ENCODE measurements around the gene PADI4.

DNA sequence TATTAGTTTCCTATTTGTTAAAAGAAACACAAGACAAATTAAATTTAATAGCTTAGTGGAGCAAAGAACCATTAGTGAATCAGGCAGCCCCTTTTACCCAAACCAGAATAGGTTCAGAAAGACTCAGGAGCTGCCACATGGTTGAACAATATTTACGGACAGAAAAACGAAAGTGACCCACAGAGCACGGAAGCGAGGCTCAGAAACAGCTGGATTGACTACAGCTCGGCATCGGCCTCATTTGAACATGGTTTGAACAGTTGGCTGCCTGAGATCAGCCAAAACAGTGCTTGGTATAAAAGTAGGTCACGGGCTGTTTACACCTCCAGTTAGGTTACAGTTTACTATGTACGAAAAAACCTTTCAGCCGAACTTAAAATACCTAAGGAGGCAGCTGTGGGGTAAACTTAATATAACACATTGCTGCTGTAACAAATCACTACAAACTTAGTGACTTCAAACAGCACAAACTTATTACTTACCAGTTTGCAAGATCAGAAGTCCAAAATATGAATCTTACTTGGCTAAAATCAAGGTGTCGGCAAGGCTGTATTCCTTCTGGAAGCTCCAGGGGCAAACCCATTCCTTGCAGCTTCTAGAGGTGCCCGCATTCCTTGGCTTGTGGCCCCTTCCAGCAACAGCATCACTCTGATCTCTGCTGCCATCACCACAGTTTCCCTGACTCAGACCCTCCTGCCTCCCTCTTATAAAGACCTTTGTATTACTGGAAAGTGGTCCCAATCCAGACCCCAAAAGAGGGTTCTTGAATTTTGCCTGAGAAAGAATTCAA, 11.8 kb downstream of the PADI4 start:
- no peak for TF ChIP-seq POLR2A (IDR thresholded peaks at IDR 0.05)
- TF ChIP-seq, protein P1, sequence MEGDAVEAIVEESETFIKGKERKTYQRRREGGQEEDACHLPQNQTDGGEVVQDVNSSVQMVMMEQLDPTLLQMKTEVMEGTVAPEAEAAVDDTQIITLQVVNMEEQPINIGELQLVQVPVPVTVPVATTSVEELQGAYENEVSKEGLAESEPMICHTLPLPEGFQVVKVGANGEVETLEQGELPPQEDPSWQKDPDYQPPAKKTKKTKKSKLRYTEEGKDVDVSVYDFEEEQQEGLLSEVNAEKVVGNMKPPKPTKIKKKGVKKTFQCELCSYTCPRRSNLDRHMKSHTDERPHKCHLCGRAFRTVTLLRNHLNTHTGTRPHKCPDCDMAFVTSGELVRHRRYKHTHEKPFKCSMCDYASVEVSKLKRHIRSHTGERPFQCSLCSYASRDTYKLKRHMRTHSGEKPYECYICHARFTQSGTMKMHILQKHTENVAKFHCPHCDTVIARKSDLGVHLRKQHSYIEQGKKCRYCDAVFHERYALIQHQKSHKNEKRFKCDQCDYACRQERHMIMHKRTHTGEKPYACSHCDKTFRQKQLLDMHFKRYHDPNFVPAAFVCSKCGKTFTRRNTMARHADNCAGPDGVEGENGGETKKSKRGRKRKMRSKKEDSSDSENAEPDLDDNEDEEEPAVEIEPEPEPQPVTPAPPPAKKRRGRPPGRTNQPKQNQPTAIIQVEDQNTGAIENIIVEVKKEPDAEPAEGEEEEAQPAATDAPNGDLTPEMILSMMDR (IDR thresholded peaks at IDR 0.05), result no peak

Measured in testis (tissue), 2 donors.